ENCODE results near the gene WDR81. TPM values are rescaled to one million over a fixed set of nuclear protein-coding genes. Genes with fewer than 3 reads are reported as not detected.

Gene WDR81
- total RNA-seq, 2 experiments from 2014 or later = 24.8 to 25.0 TPM

- peaks cover 32% of the 10 kb centered on the region for H3K36me3 Mint-ChIP-seq (ENCODE audit: low read depth)
- POLR2A ChIA-PET = no interaction called here
- H3K27ac Mint-ChIP-seq = no peak overlapping the region
These were observed 52.4 kb downstream of the WDR81 start for GRCh38 chr17:1776857-1777256.

GRCh38 chr17:1779571-1780131 lies 55.1 kb downstream of the WDR81 start:
- Histone ChIP-seq H3K36me3 (ENCODE audit: insufficient read depth, low read length) (peaks cover 56% of the 10 kb centered on the region), H3K4me3 (ENCODE audit: low read length) (no peak overlapping the region), H3K9me3 (ENCODE audit: control insufficient read depth in 1 of 2, insufficient read depth in 1 of 2, low read length in 2 of 2) (no peaks in the 10 kb centered on the region), H3K4me1 (ENCODE audit: insufficient read depth, low read length) (peaks cover 10% of the 10 kb centered on the region), H3K27ac (ENCODE audit: low read depth in 1 of 2, low read length in 2 of 2) (no peak overlapping the region), H3K27me3 (ENCODE audit: control insufficient read depth in 1 of 2, insufficient read depth in 2 of 2, low read length in 2 of 2) (no peaks in the 10 kb centered on the region)
- ChIA-PET CTCF (no interaction called here), POLR2A (no interaction called here)
- ATAC-seq (ENCODE audit: poor library complexity) (no peak), DNase-seq (no peak)
- Mint-ChIP-seq H3K27ac (no peak overlapping the region), H3K9me3 (no peaks in the 10 kb centered on the region), H3K27me3 (no peaks in the 10 kb centered on the region), H3K4me1 (ENCODE audit: low read depth) (peaks cover 10% of the 10 kb centered on the region), H3K4me3 (no peak overlapping the region), H3K36me3 (ENCODE audit: low read depth) (peaks cover 59% of the 10 kb centered on the region)
- intact Hi-C loops (cut with DNase I, micrococcal nuclease) = loop anchor here in 1 of 2 experiments (5.0 kb wide), 1 partner anchor 57 kb away; the partner anchor contains the start of gene WDR81
- no peak for TF ChIP-seq CTCF (IDR thresholded peaks at IDR 0.05)

More at GRCh38 chr17:1776857-1777256, 52.4 kb downstream of the WDR81 start:
- intact Hi-C loops (cut with DNase I, micrococcal nuclease) = no loop called here
- Mint-ChIP-seq H3K9me3 (no peaks in the 10 kb centered on the region), H3K27me3 (no peaks in the 10 kb centered on the region), H3K4me3 (no peak overlapping the region), H3K4me1 (ENCODE audit: low read depth) (no peaks in the 10 kb centered on the region)
- CTCF ChIA-PET = no interaction called here
- Histone ChIP-seq H3K36me3 (ENCODE audit: insufficient read depth, low read length) (peaks cover 31% of the 10 kb centered on the region), H3K9me3 (ENCODE audit: control insufficient read depth in 1 of 2, insufficient read depth in 1 of 2, low read length in 2 of 2) (no peaks in the 10 kb centered on the region), H3K27ac (ENCODE audit: low read depth in 1 of 2, low read length in 2 of 2) (no peak overlapping the region), H3K4me1 (ENCODE audit: insufficient read depth, low read length) (no peaks in the 10 kb centered on the region), H3K27me3 (ENCODE audit: control insufficient read depth in 1 of 2, insufficient read depth in 2 of 2, low read length in 2 of 2) (no peaks in the 10 kb centered on the region), H3K4me3 (ENCODE audit: low read length) (no peak overlapping the region)
- TF ChIP-seq CTCF (IDR thresholded peaks at IDR 0.05) = no peak
- DNase-seq (no peak), ATAC-seq (ENCODE audit: poor library complexity) (no peak)

- Mint-ChIP-seq H3K27me3 (no peaks in the 10 kb centered on the region), H3K9me3 (no peaks in the 10 kb centered on the region), H3K36me3 (ENCODE audit: low read depth) (peaks cover 75% of the 10 kb centered on the region), H3K4me1 (ENCODE audit: low read depth) (peaks cover 10% of the 10 kb centered on the region), H3K4me3 (no peak overlapping the region), H3K27ac (no peak overlapping the region)
- Histone ChIP-seq H3K9me3 (ENCODE audit: control insufficient read depth in 1 of 2, insufficient read depth in 1 of 2, low read length in 2 of 2) (no peaks in the 10 kb centered on the region), H3K4me3 (ENCODE audit: low read length) (no peak overlapping the region), H3K36me3 (ENCODE audit: insufficient read depth, low read length) (peaks cover 61% of the 10 kb centered on the region), H3K27ac (ENCODE audit: low read depth in 1 of 2, low read length in 2 of 2) (no peak overlapping the region), H3K27me3 (ENCODE audit: control insufficient read depth in 1 of 2, insufficient read depth in 2 of 2, low read length in 2 of 2) (no peaks in the 10 kb centered on the region), H3K4me1 (ENCODE audit: insufficient read depth, low read length) (peaks cover 10% of the 10 kb centered on the region)
- TF ChIP-seq CTCF (IDR thresholded peaks at IDR 0.05) = no peak
- no peak for DNase-seq
- ChIA-PET POLR2A (interaction anchor here (3.5 kb wide), 1 partner anchor 19 kb away, joined by 33 read pairs; the partner anchor contains the start of gene SERPINF1), CTCF (no interaction called here)
- no peak for ATAC-seq (ENCODE audit: poor library complexity)
- intact Hi-C loops (cut with DNase I, micrococcal nuclease) = loop anchor here in 1 of 2 experiments (5.0 kb wide), 1 partner anchor 60 kb away; the partner anchor contains the start of gene WDR81
These were observed 57.7 kb downstream of the WDR81 start for GRCh38 chr17:1782171-1782567.
